ENCODE results near the gene ANKS3.

Gene ANKS3

DNA sequence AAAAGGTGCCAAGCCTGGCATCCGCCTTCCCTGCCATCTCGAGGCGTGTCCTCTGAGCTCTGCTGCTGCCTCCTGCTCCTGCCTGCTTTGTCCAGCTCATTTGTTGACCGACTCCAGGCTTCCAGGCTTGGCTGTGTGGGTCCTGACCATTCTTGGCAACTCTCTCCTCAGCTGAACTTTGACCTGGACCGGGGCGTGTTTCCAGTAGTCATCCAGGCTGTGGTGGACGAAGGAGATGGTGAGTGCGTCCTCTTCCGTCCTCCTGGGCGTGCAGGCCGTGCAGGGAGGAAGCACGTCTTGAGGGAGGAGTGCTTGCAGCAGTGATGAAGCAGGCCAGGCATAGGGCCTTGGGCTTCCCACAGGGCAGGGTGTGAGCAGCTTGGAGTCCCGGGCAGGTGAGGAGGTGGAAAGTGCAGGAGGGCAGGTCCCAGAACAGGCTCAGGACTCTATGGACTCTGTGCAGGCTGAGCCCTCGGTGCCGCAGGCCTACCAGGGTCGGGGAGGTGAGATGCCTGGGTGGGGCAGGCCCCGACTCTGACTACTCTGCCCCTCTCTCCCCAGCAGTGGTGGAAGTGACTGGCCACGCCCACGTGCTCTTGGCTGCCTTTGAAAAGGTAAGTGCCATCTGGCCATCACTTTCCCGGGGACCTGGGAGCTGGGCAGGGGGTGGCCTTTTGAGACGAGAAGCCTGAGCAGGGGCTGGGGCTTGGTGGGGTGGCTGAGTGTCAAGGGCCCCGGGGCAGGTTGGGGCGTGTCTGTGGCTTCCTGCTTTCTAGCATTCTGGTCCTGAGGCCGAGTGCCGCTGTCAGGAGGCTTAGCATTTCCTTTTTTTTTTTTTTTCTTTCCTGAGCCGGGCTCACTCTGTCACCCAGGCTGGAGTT lies 69.3 kb downstream of the ANKS3 start:
- Mint-ChIP-seq H3K9me3 (no peaks in the 10 kb centered on the region), H3K27ac (peak overlapping the region; percentile 76 to 85), H3K4me1 (ENCODE audit: low read depth in 2 of 2) (peaks cover 9 to 28% of the 10 kb centered on the region in 2 donors), H3K27me3 (no peaks in the 10 kb centered on the region), H3K4me3 (peak overlapping the region; percentile 62 to 73), H3K36me3 (ENCODE audit: insufficient read depth) (peaks cover 22% of the 10 kb centered on the region)
- DNase-seq (peak; percentile 49 to 51 (median 50)), ATAC-seq (replicated peaks) (peak; percentile 70)

DNA sequence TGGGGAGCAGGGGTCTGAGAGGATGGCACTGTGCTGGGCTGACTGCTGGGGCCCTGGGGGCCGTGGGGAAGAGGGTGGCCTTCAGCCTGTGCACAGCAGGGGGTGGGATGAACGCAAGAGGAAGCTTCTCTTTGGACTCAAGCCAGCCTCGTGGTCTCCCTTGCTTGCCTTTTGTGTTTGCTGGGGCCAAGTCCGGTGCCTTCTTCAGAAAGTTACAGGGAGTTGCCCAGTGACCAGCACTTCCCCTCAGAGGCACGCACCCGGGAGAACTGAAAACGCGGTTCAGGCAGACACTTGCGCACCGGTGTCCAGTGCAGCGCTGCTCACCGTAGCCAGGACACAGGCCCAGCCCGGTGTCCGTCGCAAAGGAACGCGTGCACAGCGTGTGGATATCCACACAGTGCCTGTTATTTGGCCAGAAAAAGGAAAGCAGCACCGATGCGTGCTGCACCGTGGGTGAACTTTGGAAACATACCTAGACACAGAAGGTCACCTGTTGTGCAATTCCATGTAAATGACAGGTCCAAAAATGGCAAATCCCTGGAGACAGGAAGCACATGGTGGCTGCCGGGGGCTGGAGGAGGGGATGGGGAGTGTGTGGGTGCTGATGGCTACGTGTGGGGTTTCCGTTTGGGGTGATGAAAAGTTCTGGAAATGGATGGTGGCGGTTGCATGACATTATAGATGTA lies 70.2 kb downstream of the ANKS3 start:
- Mint-ChIP-seq H3K27ac (peak overlapping the region; percentile 68 to 85), H3K27me3 (no peaks in the 10 kb centered on the region), H3K4me3 (peak overlapping the region; percentile 40 to 73), H3K9me3 (no peaks in the 10 kb centered on the region), H3K4me1 (ENCODE audit: low read depth in 2 of 2) (peaks cover 9 to 32% of the 10 kb centered on the region in 2 donors), H3K36me3 (ENCODE audit: insufficient read depth) (peaks cover 26% of the 10 kb centered on the region)
- ATAC-seq (replicated peaks) (no peak), DNase-seq (no peak)

DNA sequence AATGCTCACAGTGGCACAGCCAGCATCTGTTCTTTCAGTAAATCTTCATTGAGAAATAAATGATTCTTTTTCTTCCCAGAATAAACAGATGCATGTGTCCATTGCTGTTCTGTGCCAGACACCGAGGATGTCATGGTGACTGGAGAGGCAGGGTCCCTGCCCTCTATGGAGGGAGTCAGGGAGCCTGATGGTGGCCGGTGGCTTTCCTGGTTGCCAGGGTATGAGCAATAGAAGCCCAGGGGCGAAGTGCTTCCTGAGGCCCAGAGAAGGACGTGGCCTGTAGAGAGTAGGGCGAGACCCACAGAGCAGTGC lies 70.7 kb downstream of the ANKS3 start:
- H3K27me3 Mint-ChIP-seq, result no peaks in the 10 kb centered on the region
- H3K9me3 Mint-ChIP-seq, result no peaks in the 10 kb centered on the region
- no peak for ATAC-seq (replicated peaks)
- H3K4me1 Mint-ChIP-seq (ENCODE audit: low read depth in 2 of 2), result peaks cover 9 to 33% of the 10 kb centered on the region in 2 donors
- DNase-seq, result no peak
- H3K36me3 Mint-ChIP-seq (ENCODE audit: insufficient read depth), result peaks cover 31% of the 10 kb centered on the region
- H3K4me3 Mint-ChIP-seq, result peak overlapping the region; percentile 40 to 73
- H3K27ac Mint-ChIP-seq, result peak overlapping the region; percentile 68 to 85

DNA sequence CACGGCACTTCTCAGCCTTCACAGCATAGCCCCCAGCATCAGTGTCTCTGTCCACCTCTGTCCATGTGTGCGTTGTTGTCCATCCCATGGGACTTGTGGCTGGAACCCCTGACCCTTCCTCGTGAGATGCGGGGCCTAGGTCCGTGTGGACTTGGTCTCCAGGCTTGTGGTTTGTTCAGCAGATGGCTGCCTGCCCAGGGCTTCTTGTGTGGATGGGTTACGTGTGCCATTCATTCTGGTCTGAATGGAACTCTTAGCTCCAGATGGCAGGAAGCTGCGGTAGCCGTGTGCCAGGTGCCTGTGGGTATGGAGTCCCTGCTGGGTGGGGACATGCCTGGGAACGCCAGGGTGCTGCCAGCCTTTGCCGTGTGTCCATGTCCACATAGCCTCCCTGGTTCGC lies 72.4 kb downstream of the ANKS3 start:
- DNase-seq, result no peak
- H3K4me3 Mint-ChIP-seq, result no peak overlapping the region
- peak overlapping the region in 1 of 2 donors; percentile 75 for H3K27ac Mint-ChIP-seq
- H3K36me3 Mint-ChIP-seq (ENCODE audit: insufficient read depth), result peaks cover 42% of the 10 kb centered on the region
- H3K9me3 Mint-ChIP-seq, result no peaks in the 10 kb centered on the region
- no peaks in the 10 kb centered on the region for H3K27me3 Mint-ChIP-seq
- ATAC-seq (replicated peaks), result no peak
- H3K4me1 Mint-ChIP-seq (ENCODE audit: low read depth in 2 of 2), result peaks cover 9 to 33% of the 10 kb centered on the region in 2 donors

DNA sequence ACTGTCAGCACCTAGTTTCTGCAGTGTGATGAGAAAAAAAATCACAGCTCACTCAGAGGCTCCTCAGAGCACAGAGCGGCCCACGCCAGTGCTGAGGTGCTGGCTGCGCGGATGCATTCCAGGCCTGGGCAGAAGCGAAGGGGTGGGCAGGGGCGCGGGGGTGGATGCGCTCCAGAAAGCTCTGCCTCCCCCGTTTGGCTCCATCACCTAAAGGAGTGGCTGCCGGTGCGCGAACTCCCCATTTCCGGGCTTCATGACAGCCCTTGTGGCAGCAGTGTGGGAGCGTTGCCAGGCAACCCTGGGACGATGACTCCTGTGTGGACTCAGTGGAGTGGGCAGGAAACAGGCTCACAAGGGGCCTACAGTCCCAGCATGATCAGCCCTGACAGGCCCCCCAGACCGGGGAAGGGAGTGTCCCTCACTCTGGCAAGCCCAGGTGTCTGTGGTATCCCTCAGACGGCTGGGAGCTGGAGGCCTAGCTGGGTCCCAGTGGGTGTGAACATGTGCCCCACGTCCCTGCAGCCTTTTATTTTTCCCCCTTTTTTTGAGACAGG lies 73.5 kb downstream of the ANKS3 start:
- ATAC-seq (replicated peaks) (peak; percentile 75), DNase-seq (peak; percentile 23 to 62 (median 59))
- Mint-ChIP-seq H3K36me3 (ENCODE audit: insufficient read depth) (peaks cover 47% of the 10 kb centered on the region), H3K4me3 (peak overlapping the region in 1 of 2 donors; percentile 50), H3K27ac (peak overlapping the region; percentile 31 to 75), H3K27me3 (no peaks in the 10 kb centered on the region), H3K9me3 (no peaks in the 10 kb centered on the region), H3K4me1 (ENCODE audit: low read depth in 2 of 2) (peaks cover 9 to 32% of the 10 kb centered on the region in 2 donors)

DNA sequence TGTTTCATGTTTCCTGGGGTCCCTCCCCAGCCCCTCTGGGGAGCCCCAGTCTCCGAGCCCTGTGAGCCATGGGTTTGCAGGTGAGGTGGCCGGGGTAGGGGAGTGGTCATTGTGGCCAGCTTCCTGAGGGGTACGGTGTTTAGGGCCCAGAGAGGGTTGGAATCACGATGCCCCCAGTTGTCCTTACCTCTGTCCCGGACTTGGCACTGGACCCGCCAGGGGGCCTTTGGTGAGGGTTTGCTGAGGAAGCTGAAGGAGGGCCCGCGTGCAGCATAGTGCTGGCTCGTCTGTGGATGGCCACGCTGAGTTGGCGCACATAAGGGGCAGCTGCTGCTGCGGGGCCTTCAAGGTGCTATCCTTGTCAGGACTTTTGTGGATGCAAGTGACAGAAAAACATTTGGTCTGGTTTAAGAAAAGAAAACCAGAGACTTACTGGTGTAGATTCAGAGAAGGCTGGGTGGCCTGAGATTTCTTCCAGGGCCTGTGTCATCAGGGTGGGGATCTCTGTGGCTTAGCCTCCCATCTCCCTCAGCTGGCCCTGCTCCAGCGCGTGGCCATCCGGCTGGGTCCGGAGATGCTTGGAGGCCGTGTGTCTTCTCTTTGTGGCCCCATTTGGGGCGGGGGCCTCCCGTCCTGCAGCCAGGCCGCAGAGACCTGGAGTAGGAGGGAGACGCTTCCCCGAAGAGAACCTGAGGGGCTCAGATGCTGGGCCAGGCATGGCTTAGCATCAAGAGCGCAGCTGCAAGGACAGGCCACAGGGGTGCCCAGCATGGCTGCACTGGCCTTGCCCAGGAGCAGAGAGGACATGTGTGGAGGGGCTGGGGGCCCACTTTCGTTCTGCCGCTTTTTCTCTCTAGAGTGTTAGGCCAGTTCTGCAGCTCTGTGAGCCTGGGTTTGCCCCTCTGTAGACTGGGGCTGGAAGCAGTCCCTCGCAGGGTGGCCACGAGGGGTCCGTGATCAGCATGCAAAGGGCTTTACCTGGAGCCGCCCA lies 74.4 kb downstream of the ANKS3 start:
- H3K4me1 Mint-ChIP-seq (ENCODE audit: low read depth in 2 of 2), result peaks cover 8 to 28% of the 10 kb centered on the region in 2 donors
- H3K27ac Mint-ChIP-seq, result peak overlapping the region; percentile 64 to 78
- H3K4me3 Mint-ChIP-seq, result peak overlapping the region in 1 of 2 donors; percentile 50
- DNase-seq (no peak), ATAC-seq (replicated peaks) (no peak)
- H3K27me3 Mint-ChIP-seq, result no peaks in the 10 kb centered on the region
- no peaks in the 10 kb centered on the region for H3K9me3 Mint-ChIP-seq
- peaks cover 48% of the 10 kb centered on the region for H3K36me3 Mint-ChIP-seq (ENCODE audit: insufficient read depth)

DNA sequence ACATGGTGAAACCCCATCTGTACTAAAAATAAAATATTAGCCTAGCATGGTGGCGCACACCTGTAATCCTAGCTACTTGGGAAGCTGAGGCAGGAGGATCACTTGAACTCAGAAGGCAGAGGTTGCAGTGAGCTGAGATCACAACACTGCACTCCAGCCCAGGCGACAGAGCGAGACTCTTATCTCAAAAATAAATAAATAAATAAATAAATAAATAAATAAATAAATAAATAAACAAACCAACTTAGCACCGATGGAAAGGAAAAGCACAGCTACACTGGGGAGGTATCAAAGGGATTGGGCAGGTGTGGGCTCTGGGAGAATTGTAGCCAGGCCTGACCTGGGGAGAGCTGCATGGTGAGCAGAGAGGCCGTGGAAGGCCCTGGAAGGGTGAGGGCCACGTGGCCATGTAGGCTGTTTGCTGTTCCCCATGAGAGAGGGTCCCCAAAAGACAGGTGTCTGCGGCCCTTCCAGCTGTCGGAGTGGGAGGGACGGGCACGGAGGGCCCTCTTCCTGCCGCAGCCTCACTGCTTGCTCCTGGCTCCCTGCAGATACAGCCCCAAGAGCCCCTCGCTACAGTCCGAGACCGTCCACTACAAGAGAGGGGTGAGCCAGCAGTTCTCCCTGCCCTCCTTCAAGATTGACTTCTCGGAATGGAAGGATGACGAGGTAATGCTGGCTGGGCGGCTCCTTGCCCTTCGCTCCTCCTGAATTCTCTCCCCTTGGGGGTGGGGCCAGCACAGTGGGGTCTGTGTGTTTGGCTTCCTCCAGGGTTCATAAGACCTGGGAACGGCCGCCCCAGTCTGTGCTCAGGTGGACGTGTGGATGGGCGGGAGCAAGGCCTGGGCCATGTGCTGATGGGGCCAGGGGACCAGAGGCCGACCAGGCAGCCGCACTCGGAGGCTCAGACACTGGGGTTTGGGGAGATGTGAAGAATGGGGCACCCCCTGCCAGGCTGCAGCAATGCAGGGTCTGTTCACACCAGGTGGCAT lies 77.1 kb downstream of the ANKS3 start:
- Mint-ChIP-seq H3K27ac (no peak overlapping the region), H3K36me3 (ENCODE audit: insufficient read depth) (peaks cover 48% of the 10 kb centered on the region), H3K27me3 (no peaks in the 10 kb centered on the region), H3K4me3 (no peak overlapping the region), H3K4me1 (ENCODE audit: low read depth in 2 of 2) (peaks cover 0 to 15% of the 10 kb centered on the region in 2 donors), H3K9me3 (no peaks in the 10 kb centered on the region)
- ATAC-seq (replicated peaks) (no peak), DNase-seq (no peak)

DNA sequence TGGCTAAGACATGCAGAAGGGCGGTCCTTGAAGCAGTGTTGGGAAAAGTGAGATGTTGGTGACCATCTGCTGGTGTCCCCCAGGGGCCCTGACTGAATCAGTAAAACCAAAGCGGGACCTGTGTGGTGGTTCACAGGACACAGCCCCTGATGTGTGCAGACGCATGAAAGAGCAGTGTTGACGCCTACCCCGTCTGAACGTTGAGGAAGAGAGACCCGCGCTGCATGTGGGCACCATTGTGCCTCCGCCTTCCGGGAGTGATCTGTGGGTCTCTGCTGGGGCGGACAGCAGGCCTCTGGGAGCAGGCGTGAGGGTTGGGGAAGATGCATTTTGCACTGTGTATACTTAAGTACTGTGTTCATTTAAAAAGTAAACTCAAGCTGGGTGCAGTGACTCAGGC lies 77.8 kb downstream of the ANKS3 start:
- no peak overlapping the region for H3K27ac Mint-ChIP-seq
- H3K9me3 Mint-ChIP-seq, result no peaks in the 10 kb centered on the region
- H3K4me1 Mint-ChIP-seq (ENCODE audit: low read depth in 2 of 2), result peaks cover 0 to 15% of the 10 kb centered on the region in 2 donors
- no peaks in the 10 kb centered on the region for H3K27me3 Mint-ChIP-seq
- no peak overlapping the region for H3K4me3 Mint-ChIP-seq
- H3K36me3 Mint-ChIP-seq (ENCODE audit: insufficient read depth), result peaks cover 48% of the 10 kb centered on the region
- no peak for DNase-seq
- no peak for ATAC-seq (replicated peaks)

DNA sequence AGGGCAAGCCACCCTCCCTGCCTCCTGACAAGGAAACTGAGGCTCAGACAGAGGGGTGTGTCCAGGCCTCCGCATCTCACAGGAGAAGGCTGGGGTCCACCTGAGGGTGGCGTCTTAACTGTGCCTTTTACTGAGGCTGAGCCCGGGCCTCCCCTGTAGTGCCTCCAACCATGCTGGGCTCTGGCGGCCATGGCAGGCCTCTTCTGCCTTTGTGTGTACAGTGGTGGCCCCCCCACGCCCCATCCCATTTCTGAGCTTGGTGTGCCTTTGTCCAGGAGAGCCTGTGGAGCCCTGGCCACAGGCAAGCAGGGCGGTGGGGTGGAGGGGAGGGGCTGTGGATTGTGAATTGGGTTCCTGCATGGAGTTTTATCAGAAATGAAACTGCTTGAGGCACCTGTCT lies 78.3 kb downstream of the ANKS3 start:
- Mint-ChIP-seq H3K27me3 (no peaks in the 10 kb centered on the region), H3K27ac (no peak overlapping the region), H3K36me3 (ENCODE audit: insufficient read depth) (peaks cover 51% of the 10 kb centered on the region), H3K4me1 (ENCODE audit: low read depth in 2 of 2) (peaks cover 0 to 12% of the 10 kb centered on the region in 2 donors), H3K9me3 (no peaks in the 10 kb centered on the region), H3K4me3 (no peak overlapping the region)
- DNase-seq, result no peak
- no peak for ATAC-seq (replicated peaks)

DNA sequence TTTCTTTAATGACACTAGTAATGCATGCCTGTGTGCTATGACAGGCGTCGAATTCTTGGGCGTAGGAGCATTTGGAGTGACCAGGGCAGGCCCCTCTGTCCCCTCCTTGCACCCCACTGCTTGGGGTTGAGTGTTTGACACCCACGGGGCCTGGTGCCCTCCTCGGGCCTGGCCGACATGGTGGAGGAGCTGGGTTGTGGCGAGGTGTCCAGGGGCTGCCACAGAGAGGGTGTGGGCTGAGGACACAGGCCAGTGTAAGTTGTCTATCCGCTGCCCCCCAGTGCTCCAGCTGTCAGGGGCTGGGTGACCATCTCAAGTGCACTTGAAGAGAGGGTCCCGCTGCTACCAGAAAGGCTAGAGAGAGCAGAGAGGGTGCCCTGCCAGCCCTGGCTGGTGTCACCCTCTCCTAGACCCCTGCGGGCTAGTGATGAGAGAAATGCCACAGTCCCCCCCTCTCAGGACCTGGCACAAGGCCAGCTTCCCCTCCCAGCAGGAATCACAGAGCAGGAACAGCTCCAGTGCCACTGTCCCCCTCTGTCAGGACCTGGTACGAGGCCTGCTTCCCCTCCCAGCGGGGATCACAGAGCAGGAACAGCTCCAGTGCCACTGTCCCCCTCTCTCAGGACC lies 79.0 kb downstream of the ANKS3 start:
- H3K4me1 Mint-ChIP-seq (ENCODE audit: low read depth in 2 of 2), result peaks cover 5 to 12% of the 10 kb centered on the region in 2 donors
- peak overlapping the region in 1 of 2 donors; percentile 60 for H3K27ac Mint-ChIP-seq
- DNase-seq (no peak), ATAC-seq (replicated peaks) (no peak)
- no peaks in the 10 kb centered on the region for H3K9me3 Mint-ChIP-seq
- no peak overlapping the region for H3K4me3 Mint-ChIP-seq
- peaks cover 52% of the 10 kb centered on the region for H3K36me3 Mint-ChIP-seq (ENCODE audit: insufficient read depth)
- H3K27me3 Mint-ChIP-seq, result no peaks in the 10 kb centered on the region

DNA sequence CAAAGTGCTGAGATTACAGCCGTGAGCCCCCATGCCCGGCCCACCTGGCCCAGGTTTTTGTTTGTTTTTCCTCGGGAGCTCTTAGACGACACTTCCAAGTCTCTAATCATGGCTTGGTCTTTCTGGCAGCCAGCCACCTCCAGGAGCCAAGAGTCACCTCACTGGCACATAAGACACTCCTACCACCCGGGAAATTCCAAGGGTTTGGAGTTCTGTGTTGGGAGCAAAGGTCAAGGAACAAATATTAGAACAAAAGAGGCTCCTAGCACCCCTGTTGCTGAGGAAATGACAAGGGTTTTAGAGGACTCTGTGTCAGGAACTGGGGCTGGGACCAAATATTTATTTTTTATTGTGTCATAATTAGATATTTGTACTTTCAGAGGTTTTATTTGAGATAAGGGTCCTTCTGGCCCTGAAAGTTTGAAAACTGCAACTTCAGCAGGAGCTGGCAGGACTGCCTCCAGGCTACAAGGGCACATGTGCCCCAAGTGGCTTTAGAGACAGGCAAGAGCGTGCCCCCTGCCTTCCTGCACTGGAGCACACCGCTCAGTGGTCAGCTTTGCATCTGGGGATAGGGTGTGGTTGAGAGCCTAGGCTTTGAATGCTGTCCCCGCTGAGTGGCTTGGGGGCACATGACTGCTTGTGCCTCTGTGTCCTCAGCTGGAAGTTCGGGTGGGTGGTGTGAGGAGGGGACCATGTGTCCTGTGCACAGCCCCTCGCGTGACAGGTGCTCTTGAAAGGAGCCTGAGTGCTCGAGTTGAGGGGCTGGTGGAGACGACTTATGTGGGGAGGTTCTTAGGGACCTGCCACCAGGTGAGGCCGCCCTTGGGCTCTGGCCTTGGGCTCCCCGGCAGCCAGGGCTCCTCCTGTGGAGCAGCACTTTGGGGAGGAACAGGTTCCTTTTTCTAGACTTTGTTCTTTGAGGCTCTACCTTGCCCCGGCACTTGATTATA lies 79.8 kb downstream of the ANKS3 start:
- H3K27ac Mint-ChIP-seq, result peak overlapping the region in 1 of 2 donors; percentile 60
- no peak overlapping the region for H3K4me3 Mint-ChIP-seq
- DNase-seq (no peak), ATAC-seq (replicated peaks) (no peak)
- H3K27me3 Mint-ChIP-seq, result no peaks in the 10 kb centered on the region
- H3K36me3 Mint-ChIP-seq (ENCODE audit: insufficient read depth), result peaks cover 52% of the 10 kb centered on the region
- no peaks in the 10 kb centered on the region for H3K9me3 Mint-ChIP-seq
- peaks cover 9 to 10% of the 10 kb centered on the region in 2 donors for H3K4me1 Mint-ChIP-seq (ENCODE audit: low read depth in 2 of 2)
